Lower leg skin (tissue), 4 donors: ENCODE results near the gene RBM17. TPM values are rescaled to one million over a fixed set of nuclear protein-coding genes. Genes with fewer than 3 reads are reported as not detected.
A peak's percentile ranks its signal among the peaks of the same experiment; 100 is the strongest.
"Not testable (repeated sequence)": the region's sequence is repeated elsewhere in the genome, so short reads cannot be mapped to it uniquely, and the experiment has no call there.

Experiments used
- DNase-seq, 2 donors: peaks; one replicate each; pipeline ENCODE4 v3.0.0-alpha.2; 2019; ENCODE audit warnings: low spot score in 2 of 2
- H3K4me3 ChIP-seq: fragments of 200-600 bp; sonication (generic); 2 replicates; pipeline ENCODE4 v1.5.1; 2017; ENCODE audit warnings: mild to moderate bottlenecking, low read depth; ENCODE audit not compliant: poor library complexity, severe bottlenecking
- POLR2A ChIP-seq, 2 donors: fragments of 450-650 bp; IDR thresholded peaks; one replicate each; pipeline ENCODE4 v1.6.1; 2016 to 2017; ENCODE audit warnings: antibody characterized with exemption in 2 of 2, mild to moderate bottlenecking in 1 of 2, moderate library complexity in 1 of 2
- WGBS, 2 donors: methylation state at CpG; one replicate each; pipeline ENCODE4 v1.1.5; 2018; 5-methylcytosine and 5-hydroxymethylcytosine counted together
- intact Hi-C: fragments of 100-400 bp; cut with DNase I; formaldehyde crosslinking; loops from one replicate; pipeline ENCODE4 v1.15.0; 2023; ENCODE audit warnings: low total_unique reads
- total RNA-seq, 4 donors: library from RNA; depleted of rRNA; stranded (reverse); fragments of >200 nt; gene quantifications; one replicate each; pipeline ENCODE4 v1.1.0, GENCODE V29; 2016
- TF ChIP-seq, protein P1 (sequence below), 3 donors: fragments of 450-650 bp; IDR thresholded peaks; one replicate each; pipeline ENCODE4 v1.5.1; 2016; ENCODE audit warnings: antibody characterized with exemption in 3 of 3, mild to moderate bottlenecking in 3 of 3, moderate library complexity in 2 of 3

RBM17 gene
- total RNA-seq, 4 donors from 2014 or later: 38.8 to 63.6 (median 40.4) TPM

DNA sequence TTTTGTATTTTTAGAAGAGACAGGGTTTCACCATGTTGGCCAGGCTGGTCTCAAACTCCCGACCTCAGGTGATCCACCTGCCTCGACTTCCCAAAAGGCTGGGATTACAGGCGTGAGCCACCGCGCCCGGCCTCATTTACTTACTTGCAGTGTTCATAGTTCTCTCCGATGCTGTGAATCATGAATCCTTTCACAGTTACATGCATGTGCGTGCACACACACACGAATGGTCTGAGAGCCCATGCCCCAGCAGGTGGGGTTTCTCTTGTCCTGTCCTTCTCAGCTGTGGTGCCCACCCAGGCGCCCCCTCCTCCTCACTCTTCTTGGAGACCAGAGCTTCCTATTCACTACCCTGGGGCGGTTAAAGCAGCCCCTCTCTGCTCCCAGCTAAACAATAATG lies 50.6 kb downstream of the RBM17 start:
- no peak for TF ChIP-seq POLR2A (IDR thresholded peaks at IDR 0.05)
- TF ChIP-seq, protein P1, sequence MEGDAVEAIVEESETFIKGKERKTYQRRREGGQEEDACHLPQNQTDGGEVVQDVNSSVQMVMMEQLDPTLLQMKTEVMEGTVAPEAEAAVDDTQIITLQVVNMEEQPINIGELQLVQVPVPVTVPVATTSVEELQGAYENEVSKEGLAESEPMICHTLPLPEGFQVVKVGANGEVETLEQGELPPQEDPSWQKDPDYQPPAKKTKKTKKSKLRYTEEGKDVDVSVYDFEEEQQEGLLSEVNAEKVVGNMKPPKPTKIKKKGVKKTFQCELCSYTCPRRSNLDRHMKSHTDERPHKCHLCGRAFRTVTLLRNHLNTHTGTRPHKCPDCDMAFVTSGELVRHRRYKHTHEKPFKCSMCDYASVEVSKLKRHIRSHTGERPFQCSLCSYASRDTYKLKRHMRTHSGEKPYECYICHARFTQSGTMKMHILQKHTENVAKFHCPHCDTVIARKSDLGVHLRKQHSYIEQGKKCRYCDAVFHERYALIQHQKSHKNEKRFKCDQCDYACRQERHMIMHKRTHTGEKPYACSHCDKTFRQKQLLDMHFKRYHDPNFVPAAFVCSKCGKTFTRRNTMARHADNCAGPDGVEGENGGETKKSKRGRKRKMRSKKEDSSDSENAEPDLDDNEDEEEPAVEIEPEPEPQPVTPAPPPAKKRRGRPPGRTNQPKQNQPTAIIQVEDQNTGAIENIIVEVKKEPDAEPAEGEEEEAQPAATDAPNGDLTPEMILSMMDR (IDR thresholded peaks at IDR 0.05): no peak
- WGBS, 2 donors: 94% methylated on average over 11 of the region's 11 CpGs
- intact Hi-C loops: no loop called here
- no peak overlapping the region for H3K4me3 ChIP-seq
- DNase-seq: no peak

DNA sequence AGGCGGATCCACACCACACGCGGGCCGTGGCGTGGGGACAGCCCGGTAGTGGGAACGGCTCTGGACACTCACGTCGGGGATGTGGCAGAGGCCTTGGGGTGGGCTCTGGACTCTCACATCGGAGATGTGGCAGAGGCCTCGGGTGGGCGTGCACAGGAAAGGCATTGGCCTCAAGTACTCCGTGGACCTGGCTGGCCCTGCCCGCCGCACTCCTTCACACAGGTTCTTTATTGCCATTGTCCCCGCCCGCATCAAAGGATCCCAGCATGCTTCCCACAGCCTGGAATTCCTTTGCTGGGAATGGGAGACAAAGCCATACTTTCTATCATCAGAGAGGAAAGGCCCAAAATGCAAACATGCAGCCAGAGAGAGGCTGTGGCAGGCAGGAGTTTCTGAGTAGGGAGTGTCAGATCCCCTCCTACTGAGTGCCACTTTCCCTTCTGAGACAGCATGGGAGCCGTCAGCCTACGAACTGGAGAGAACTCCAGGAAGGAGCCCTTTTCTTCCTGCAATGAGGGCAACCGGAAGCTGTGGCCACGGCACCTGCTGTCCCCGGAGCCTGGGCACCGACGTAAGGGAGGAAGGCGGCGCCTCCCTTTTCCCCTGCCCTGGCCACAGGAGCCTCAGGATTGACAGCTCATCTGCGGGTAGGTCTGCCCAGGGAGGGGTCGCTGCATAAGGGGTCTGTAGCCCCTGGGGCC lies 51.5 kb downstream of the RBM17 start:
- intact Hi-C loops: no loop called here
- H3K4me3 ChIP-seq: no peak overlapping the region
- 73 to 79% methylated on average over 17 to 20 of the region's 28 CpGs for WGBS, 2 donors
- no peak for TF ChIP-seq POLR2A (IDR thresholded peaks at IDR 0.05)
- TF ChIP-seq, protein P1 (IDR thresholded peaks at IDR 0.05): no peak
- DNase-seq: no peak

DNA sequence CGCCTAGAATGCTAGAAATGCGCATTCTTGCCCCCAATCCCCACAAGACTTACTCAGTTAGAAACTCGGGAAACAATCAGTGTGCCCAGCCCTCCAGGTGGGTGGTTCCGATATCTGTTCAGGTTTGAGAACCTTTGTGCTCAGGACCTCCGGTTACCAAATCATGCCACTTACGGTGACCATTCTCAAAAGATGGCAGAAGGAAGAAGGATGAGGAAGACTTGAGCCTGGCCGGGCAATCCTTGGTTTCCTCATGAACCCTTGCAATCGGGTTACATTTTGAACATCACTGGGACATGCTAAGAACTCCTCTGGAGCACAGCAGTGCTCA lies 52.1 kb downstream of the RBM17 start:
- H3K4me3 ChIP-seq: no peak overlapping the region
- 69 to 74% methylated on average over 8 of the region's 8 CpGs for WGBS, 2 donors
- intact Hi-C loops: no loop called here
- DNase-seq: peak in 1 of 2 donors; percentile 51
- TF ChIP-seq, protein P1 (IDR thresholded peaks at IDR 0.05): no peak
- no peak for TF ChIP-seq POLR2A (IDR thresholded peaks at IDR 0.05)

DNA sequence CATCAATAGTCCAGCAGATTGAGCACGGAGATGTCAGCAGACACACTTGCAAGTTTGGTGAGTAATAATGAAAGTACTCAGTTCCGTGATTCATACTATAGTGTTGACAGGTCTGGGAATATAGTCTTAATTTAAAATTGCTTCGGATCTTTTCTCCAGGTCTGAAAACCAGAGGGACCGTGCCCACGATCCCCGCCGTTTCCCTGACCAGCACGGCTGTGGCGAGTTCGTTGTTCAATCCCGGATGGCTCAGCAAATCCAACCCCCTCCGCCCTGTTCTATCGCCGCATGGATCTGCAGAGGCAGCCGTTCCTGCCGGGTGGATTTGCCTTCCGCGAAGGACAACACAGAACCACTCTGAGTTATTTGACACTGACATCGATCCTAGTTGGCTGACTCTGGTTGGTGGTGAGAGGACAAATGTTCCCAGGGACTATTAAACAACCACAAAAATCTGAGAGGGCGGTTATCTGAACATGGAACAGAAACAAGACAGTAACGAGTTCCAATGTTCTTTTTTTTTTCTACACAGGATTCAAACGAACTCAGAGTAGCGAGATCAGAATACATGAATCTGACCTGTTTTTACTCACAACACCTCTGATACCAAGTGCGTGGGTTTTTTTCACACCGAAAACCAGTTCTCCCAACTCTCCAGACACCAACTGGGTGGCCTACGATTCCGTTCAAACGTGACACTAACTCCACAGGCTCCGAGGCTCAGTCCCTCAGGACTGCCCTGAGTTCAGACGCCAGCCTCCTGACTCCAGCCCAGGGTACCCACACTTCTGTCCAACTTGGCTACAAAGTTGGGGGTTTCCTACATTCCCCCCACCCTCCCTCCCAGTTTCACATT lies 52.7 kb downstream of the RBM17 start:
- DNase-seq: peak in 1 of 2 donors; percentile 48
- TF ChIP-seq POLR2A (IDR thresholded peaks at IDR 0.05): no peak
- TF ChIP-seq, protein P1 (IDR thresholded peaks at IDR 0.05): no peak
- intact Hi-C loops: no loop called here
- no peak overlapping the region for H3K4me3 ChIP-seq
- 33 to 40% methylated on average over 30 of the region's 30 CpGs for WGBS, 2 donors

DNA sequence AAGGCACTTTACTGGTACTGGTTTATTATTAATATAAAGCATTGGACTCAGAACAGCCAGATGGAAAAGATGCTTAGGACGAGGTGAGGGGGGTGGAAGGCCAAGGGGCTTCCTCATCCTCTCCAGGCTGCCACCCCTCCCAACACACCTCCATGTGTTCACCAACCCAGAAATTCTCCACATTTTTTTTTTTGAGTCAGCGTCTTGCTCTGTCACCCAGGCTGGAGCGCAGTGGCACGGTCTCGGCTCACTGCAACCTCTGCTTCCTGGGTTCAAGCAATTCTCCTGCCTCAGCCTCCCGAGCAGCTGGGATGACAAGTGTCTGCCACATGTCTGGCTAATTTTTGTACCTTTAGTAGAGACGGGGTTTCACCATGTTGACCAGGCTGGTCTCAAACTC lies 53.4 kb downstream of the RBM17 start:
- H3K4me3 ChIP-seq, DNase-seq, intact Hi-C loops: not testable (repeated sequence)
- WGBS, 2 donors: 79 to 81% methylated on average over 7 of the region's 7 CpGs

DNA sequence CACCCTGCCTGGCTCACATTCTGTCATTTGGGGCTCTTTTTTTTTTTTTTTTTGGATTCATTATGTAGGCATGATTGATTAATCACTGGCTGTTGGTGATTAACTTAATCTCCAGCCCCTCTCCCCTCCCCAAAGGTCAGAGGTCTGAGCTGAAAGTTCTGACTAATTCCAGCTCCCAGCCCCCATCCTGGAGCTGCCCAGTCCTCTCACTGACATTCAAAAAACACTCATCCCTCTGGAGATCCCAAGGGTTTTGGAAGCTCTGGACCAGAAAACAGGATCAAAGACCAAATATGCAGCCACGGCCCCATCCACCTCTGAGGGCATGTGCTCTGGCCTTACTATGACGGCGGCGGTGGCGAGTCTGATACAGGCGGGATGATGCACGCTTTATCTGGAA lies 53.8 kb downstream of the RBM17 start:
- intact Hi-C loops: no loop called here
- 79 to 96% methylated on average over 7 of the region's 7 CpGs for WGBS, 2 donors
- no peak overlapping the region for H3K4me3 ChIP-seq
- no peak for DNase-seq
- TF ChIP-seq, protein P1 (IDR thresholded peaks at IDR 0.05): no peak
- no peak for TF ChIP-seq POLR2A (IDR thresholded peaks at IDR 0.05)
